HepG2 (cell line): Measurements from ENCODE around the gene CBFA2T2. TPM values are rescaled to one million over a fixed set of nuclear protein-coding genes. Genes with fewer than 3 reads are reported as not detected.

ENCODE experiments used
- ELK4 ChIP-seq: sonication (generic); formaldehyde crosslinking; IDR thresholded peaks from 2 replicates; pipeline ENCODE4 v1.9.0; 2021; ENCODE audit warnings: missing genetic modification reagents, borderline replicate concordance
- HNF1B ChIP-seq: sonication (generic); formaldehyde crosslinking; IDR thresholded peaks from 2 replicates; pipeline ENCODE4 v1.5.1; 2020; ENCODE audit warnings: mild to moderate bottlenecking, moderate library complexity, missing genetic modification reagents
- KDM4B ChIP-seq: sonication (generic); formaldehyde crosslinking; IDR thresholded peaks from 2 replicates; pipeline ENCODE4 v1.4.0; 2020; ENCODE audit warnings: missing genetic modification reagents
- NFE2L2 ChIP-seq: fragments of 150-350 bp; IDR thresholded peaks from 2 replicates; pipeline ENCODE4 v1.6.1; 2014; ENCODE audit warnings: low read length
- YY1 ChIP-seq: IDR thresholded peaks from 2 replicates; pipeline ENCODE4 v1.6.1; 2011; ENCODE audit warnings: low read length, low read depth, moderate library complexity, mild to moderate bottlenecking; ENCODE audit not compliant: insufficient read depth, insufficient replicate concordance
- ZNF543 ChIP-seq: sonication (generic); formaldehyde crosslinking; IDR thresholded peaks from 2 replicates; pipeline ENCODE4 v1.4.0; 2020; ENCODE audit warnings: mild to moderate bottlenecking, missing genetic modification reagents
- polyA plus RNA-seq, 8 experiments: library from polyadenylated mRNA; depleted of rRNA in 3 of 8; stranded (reverse) in 7 of 8; unstranded in 1 of 8; fragments of >200 nt; fragmentation: Illumina TruSeq in 4 of 8; extraction: Trizol in 4 of 8; gene quantifications; 2 replicates each; pipeline versions ENCODE4 v1.2.1 to v1.2.3, GENCODE V29; 2011 to 2016; ENCODE audit warnings: low read depth in 4 of 8, missing spikeins in 1 of 8, mixed read lengths in 1 of 8; ENCODE audit not compliant: insufficient read depth in 1 of 8
- total RNA-seq, 5 experiments: library from RNA; depleted of rRNA; stranded (reverse); fragments of >200 nt; fragmentation: Illumina TruSeq; extraction: Trizol; gene quantifications; 2 replicates each; pipeline ENCODE4 v1.2.3, GENCODE V29; 2016; ENCODE audit warnings: low read depth in 1 of 5
- TF ChIP-seq, protein P1 (sequence below): IDR thresholded peaks from 2 replicates; pipeline ENCODE4 v1.6.1; 2016; ENCODE audit warnings: low read depth, missing genetic modification reagents, missing compliant biosample characterization
- TF ChIP-seq, protein P2 (sequence below): sonication (generic); formaldehyde crosslinking; IDR thresholded peaks from 2 replicates; pipeline ENCODE4 v1.4.0; 2020; ENCODE audit warnings: missing genetic modification reagents, borderline replicate concordance
- TF ChIP-seq, protein P3 (sequence below): sonication (generic); formaldehyde crosslinking; IDR thresholded peaks from 2 replicates; pipeline ENCODE4 v1.4.0; 2020; ENCODE audit warnings: mild to moderate bottlenecking, low read depth, missing genetic modification reagents

The CBFA2T2 gene
- total and polyA plus RNA-seq, 2 of the 13 experiments (the other 11 are each of a cell fraction or from before 2014, with no cell fraction given), result 6.3 to 21.2 TPM

- TF ChIP-seq, protein P1, sequence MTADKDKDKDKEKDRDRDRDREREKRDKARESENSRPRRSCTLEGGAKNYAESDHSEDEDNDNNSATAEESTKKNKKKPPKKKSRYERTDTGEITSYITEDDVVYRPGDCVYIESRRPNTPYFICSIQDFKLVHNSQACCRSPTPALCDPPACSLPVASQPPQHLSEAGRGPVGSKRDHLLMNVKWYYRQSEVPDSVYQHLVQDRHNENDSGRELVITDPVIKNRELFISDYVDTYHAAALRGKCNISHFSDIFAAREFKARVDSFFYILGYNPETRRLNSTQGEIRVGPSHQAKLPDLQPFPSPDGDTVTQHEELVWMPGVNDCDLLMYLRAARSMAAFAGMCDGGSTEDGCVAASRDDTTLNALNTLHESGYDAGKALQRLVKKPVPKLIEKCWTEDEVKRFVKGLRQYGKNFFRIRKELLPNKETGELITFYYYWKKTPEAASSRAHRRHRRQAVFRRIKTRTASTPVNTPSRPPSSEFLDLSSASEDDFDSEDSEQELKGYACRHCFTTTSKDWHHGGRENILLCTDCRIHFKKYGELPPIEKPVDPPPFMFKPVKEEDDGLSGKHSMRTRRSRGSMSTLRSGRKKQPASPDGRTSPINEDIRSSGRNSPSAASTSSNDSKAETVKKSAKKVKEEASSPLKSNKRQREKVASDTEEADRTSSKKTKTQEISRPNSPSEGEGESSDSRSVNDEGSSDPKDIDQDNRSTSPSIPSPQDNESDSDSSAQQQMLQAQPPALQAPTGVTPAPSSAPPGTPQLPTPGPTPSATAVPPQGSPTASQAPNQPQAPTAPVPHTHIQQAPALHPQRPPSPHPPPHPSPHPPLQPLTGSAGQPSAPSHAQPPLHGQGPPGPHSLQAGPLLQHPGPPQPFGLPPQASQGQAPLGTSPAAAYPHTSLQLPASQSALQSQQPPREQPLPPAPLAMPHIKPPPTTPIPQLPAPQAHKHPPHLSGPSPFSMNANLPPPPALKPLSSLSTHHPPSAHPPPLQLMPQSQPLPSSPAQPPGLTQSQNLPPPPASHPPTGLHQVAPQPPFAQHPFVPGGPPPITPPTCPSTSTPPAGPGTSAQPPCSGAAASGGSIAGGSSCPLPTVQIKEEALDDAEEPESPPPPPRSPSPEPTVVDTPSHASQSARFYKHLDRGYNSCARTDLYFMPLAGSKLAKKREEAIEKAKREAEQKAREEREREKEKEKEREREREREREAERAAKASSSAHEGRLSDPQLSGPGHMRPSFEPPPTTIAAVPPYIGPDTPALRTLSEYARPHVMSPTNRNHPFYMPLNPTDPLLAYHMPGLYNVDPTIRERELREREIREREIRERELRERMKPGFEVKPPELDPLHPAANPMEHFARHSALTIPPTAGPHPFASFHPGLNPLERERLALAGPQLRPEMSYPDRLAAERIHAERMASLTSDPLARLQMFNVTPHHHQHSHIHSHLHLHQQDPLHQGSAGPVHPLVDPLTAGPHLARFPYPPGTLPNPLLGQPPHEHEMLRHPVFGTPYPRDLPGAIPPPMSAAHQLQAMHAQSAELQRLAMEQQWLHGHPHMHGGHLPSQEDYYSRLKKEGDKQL (CRISPR knock-in tag), result 0 out of 2 replicates have a peak, but pooled peaks have one; percentile 12
- TF ChIP-seq ELK4 (no peak), ZNF543 (CRISPR knock-in tag) (0 out of 2 replicates have a peak, but pooled peaks have one; percentile 70), HNF1B (CRISPR knock-in tag) (no peak), NFE2L2 (no peak), YY1 (peak; percentile 89), KDM4B (CRISPR knock-in tag) (no peak)
- TF ChIP-seq, protein P2, sequence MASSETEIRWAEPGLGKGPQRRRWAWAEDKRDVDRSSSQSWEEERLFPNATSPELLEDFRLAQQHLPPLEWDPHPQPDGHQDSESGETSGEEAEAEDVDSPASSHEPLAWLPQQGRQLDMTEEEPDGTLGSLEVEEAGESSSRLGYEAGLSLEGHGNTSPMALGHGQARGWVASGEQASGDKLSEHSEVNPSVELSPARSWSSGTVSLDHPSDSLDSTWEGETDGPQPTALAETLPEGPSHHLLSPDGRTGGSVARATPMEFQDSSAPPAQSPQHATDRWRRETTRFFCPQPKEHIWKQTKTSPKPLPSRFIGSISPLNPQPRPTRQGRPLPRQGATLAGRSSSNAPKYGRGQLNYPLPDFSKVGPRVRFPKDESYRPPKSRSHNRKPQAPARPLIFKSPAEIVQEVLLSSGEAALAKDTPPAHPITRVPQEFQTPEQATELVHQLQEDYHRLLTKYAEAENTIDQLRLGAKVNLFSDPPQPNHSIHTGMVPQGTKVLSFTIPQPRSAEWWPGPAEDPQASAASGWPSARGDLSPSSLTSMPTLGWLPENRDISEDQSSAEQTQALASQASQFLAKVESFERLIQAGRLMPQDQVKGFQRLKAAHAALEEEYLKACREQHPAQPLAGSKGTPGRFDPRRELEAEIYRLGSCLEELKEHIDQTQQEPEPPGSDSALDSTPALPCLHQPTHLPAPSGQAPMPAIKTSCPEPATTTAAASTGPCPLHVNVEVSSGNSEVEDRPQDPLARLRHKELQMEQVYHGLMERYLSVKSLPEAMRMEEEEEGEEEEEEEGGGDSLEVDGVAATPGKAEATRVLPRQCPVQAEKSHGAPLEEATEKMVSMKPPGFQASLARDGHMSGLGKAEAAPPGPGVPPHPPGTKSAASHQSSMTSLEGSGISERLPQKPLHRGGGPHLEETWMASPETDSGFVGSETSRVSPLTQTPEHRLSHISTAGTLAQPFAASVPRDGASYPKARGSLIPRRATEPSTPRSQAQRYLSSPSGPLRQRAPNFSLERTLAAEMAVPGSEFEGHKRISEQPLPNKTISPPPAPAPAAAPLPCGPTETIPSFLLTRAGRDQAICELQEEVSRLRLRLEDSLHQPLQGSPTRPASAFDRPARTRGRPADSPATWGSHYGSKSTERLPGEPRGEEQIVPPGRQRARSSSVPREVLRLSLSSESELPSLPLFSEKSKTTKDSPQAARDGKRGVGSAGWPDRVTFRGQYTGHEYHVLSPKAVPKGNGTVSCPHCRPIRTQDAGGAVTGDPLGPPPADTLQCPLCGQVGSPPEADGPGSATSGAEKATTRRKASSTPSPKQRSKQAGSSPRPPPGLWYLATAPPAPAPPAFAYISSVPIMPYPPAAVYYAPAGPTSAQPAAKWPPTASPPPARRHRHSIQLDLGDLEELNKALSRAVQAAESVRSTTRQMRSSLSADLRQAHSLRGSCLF, result no peak
- TF ChIP-seq, protein P3, sequence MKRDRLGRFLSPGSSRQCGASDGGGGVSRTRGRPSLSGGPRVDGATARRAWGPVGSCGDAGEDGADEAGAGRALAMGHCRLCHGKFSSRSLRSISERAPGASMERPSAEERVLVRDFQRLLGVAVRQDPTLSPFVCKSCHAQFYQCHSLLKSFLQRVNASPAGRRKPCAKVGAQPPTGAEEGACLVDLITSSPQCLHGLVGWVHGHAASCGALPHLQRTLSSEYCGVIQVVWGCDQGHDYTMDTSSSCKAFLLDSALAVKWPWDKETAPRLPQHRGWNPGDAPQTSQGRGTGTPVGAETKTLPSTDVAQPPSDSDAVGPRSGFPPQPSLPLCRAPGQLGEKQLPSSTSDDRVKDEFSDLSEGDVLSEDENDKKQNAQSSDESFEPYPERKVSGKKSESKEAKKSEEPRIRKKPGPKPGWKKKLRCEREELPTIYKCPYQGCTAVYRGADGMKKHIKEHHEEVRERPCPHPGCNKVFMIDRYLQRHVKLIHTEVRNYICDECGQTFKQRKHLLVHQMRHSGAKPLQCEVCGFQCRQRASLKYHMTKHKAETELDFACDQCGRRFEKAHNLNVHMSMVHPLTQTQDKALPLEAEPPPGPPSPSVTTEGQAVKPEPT (CRISPR knock-in tag), result peak; percentile 86; the same call in 1 of the 2 replicates
Observed at GRCh38 chr20:33443512-33444239, 46.2 kb upstream of the CBFA2T2 start, which contains the start of gene SNTA1 (continued).
